ENCODE data around the gene LRP1B.

DNA sequence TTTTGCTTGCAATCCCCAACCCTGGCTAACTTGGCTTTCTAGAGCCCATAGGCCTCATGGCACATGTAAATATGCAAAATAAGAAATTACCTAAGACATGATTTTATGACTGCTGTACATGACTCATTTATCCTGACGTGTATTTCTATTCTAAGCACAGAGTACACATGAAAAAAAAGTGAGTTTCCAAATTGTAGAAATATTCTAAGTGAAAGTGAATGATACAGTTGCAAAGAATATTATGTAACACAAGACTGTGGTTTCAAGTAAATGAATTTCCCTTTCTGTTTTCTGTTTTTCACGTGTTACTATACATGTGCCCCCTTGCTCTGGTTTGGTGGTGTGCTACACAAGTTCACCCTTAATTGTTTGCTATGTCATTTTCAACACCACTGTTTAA is 162.4 kb downstream of the LRP1B start:
- TF ChIP-seq POLR2AphosphoS5 (IDR thresholded peaks at IDR 0.05; ENCODE audit: low read depth, low read length): no peak
- TF ChIP-seq SIN3A (IDR thresholded peaks at IDR 0.05; ENCODE audit: borderline replicate concordance, insufficient read depth, low read length): no peak

Measured in PFSK-1 (cell line).